IMR-90 (cell line): ENCODE measurements around the gene SCARB1. TPM values are rescaled to one million over a fixed set of nuclear protein-coding genes. Genes with fewer than 3 reads are reported as not detected.

ENCODE experiments used
- ATAC-seq: fragments of 200-7000 bp; cut with Tn5 transposase; 2 replicates; pipeline ENCODE4 v1.9.1; 2020; ENCODE audit warnings: low read depth, mild to moderate bottlenecking, moderate library complexity
- BruUV-seq: library from RNA; stranded (reverse); fragments of 400-500 nt; replicated peaks from 2 replicates; lab custom pipeline; 2021; lab: Mats Ljungman, UMichigan
- CTCF ChIA-PET: fragments of 300-600 bp; formaldehyde crosslinking; extraction: SDS; loops from one replicate; lab custom pipeline; 2021; ENCODE audit warnings: antibody characterized with exemption; lab: Yijun Ruan, JAX
- POLR2A ChIA-PET: fragments of 300-600 bp; sonication (Branson Sonifier 250); formaldehyde crosslinking; loops from one replicate; lab custom pipeline; 2022; ENCODE audit warnings: antibody characterized with exemption; ENCODE audit not compliant: unreplicated experiment; lab: Charles Lee
- DNase-seq: peaks from one replicate; pipeline ENCODE4 v3.0.0; 2013
- H2AFZ ChIP-seq: replicated peaks from 2 replicates; pipeline ENCODE3; 2013; ENCODE audit warnings: low read length, mild to moderate bottlenecking; ENCODE audit not compliant: poor library complexity
- H2AK5ac ChIP-seq: 2 replicates; pipeline ENCODE4 v1.6.1; 2013; ENCODE audit warnings: low read depth, low read length, inconsistent platforms
- H2AK9ac ChIP-seq: replicated peaks from 2 replicates; pipeline ENCODE3; 2013; ENCODE audit warnings: mild to moderate bottlenecking, low read depth, low read length, moderate library complexity; ENCODE audit not compliant: poor library complexity
- H2BK120ac ChIP-seq: 2 replicates; pipeline ENCODE4 v1.6.1; 2013; ENCODE audit warnings: low read depth, low read length, inconsistent platforms
- H2BK15ac ChIP-seq: 3 replicates; pipeline ENCODE4 v1.6.1; 2013; ENCODE audit warnings: low read depth, low read length, inconsistent platforms
- H2BK20ac ChIP-seq: 2 replicates; pipeline ENCODE4 v1.6.1; 2013; ENCODE audit warnings: low read depth, mild to moderate bottlenecking, inconsistent platforms, low read length, moderate library complexity
- H2BK5ac ChIP-seq: 2 replicates; pipeline ENCODE4 v1.6.1; 2013; ENCODE audit warnings: mild to moderate bottlenecking, low read depth, low read length, inconsistent platforms; ENCODE audit not compliant: poor library complexity, severe bottlenecking
- H3K14ac ChIP-seq: replicated peaks from 2 replicates; pipeline ENCODE4 v1.6.1; 2013; ENCODE audit warnings: low read depth, low read length, inconsistent platforms
- H3K18ac ChIP-seq: 2 replicates; pipeline ENCODE4 v1.6.1; 2013; ENCODE audit warnings: low read depth, low read length, control low read depth
- H3K23ac ChIP-seq: 2 replicates; pipeline ENCODE4 v1.6.1; 2013; ENCODE audit warnings: low read depth, low read length, inconsistent platforms
- H3K27ac ChIP-seq: 2 replicates; pipeline ENCODE4 v1.5.1; 2013; ENCODE audit warnings: mild to moderate bottlenecking, control low read depth, low read length; ENCODE audit not compliant: insufficient read depth
- H3K27me3 ChIP-seq: 2 replicates; pipeline ENCODE4 v1.6.1; 2013; ENCODE audit warnings: low read length; ENCODE audit not compliant: control insufficient read depth, insufficient read depth
- H3K36me3 ChIP-seq: 2 replicates; pipeline ENCODE4 v1.6.1; 2013; ENCODE audit warnings: low read length, mixed read lengths; ENCODE audit not compliant: control insufficient read depth, insufficient read depth
- H3K4ac ChIP-seq: 2 replicates; pipeline ENCODE4 v1.6.1; 2013; ENCODE audit warnings: low read depth, low read length, inconsistent platforms
- H3K4me1 ChIP-seq: 2 replicates; pipeline ENCODE4 v1.6.1; 2013; ENCODE audit warnings: low read length, mixed read lengths; ENCODE audit not compliant: control insufficient read depth, insufficient read depth
- H3K4me2 ChIP-seq: 2 replicates; pipeline ENCODE4 v1.6.1; 2013; ENCODE audit warnings: low read depth, mild to moderate bottlenecking, control low read depth, low read length, moderate library complexity
- H3K4me3 ChIP-seq: 2 replicates; pipeline ENCODE4 v1.5.1; 2013; ENCODE audit warnings: low read depth, mild to moderate bottlenecking, control low read depth, low read length, moderate library complexity; ENCODE audit not compliant: insufficient read depth
- H3K56ac ChIP-seq: 2 replicates; pipeline ENCODE4 v1.6.1; 2013; ENCODE audit warnings: low read length, inconsistent platforms; ENCODE audit not compliant: insufficient read depth; ENCODE audit errors: extremely low read depth
- H3K79me1 ChIP-seq, 2 experiments: 2 replicates each; pipeline ENCODE4 v1.6.1; 2013; ENCODE audit warnings: low read length in 2 of 2, inconsistent platforms in 1 of 2, low read depth in 1 of 2
- H3K9ac ChIP-seq: 2 replicates; pipeline ENCODE4 v1.6.1; 2013; ENCODE audit warnings: low read depth, low read length, control low read depth
- H3K9me1 ChIP-seq: 2 replicates; pipeline ENCODE4 v1.6.1; 2013; ENCODE audit warnings: low read length, inconsistent platforms; ENCODE audit not compliant: insufficient read depth
- H3K9me3 ChIP-seq: 2 replicates; pipeline ENCODE4 v1.6.1; 2013; ENCODE audit warnings: low read length; ENCODE audit not compliant: control insufficient read depth, insufficient read depth
- H4K20me1 ChIP-seq: 2 replicates; pipeline ENCODE4 v1.6.1; 2013; ENCODE audit warnings: low read length, inconsistent platforms; ENCODE audit not compliant: insufficient read depth
- H4K5ac ChIP-seq: 2 replicates; pipeline ENCODE4 v1.6.1; 2013; ENCODE audit warnings: mild to moderate bottlenecking, low read depth, low read length, control low read depth
- H4K8ac ChIP-seq, 2 experiments: 2 replicates each; pipeline ENCODE4 v1.6.1; 2013; ENCODE audit warnings: low read depth in 2 of 2, low read length in 2 of 2, control low read depth in 1 of 2, inconsistent platforms in 1 of 2
- H4K91ac ChIP-seq: 2 replicates; pipeline ENCODE4 v1.6.1; 2013; ENCODE audit warnings: low read depth, low read length, inconsistent platforms; ENCODE audit not compliant: insufficient read depth
- BHLHE40 ChIP-seq: fragments of 150-350 bp; IDR thresholded peaks from 2 replicates; pipeline ENCODE4 v1.6.1; 2016; ENCODE audit warnings: mild to moderate bottlenecking, low read depth, low read length
- FOS ChIP-seq: fragments of 150-350 bp; IDR thresholded peaks from 2 replicates; pipeline ENCODE4 v1.6.1; 2016; ENCODE audit warnings: low read depth, low read length
- MAFK ChIP-seq: IDR thresholded peaks from 2 replicates; pipeline ENCODE4 v1.6.1; 2012; ENCODE audit warnings: low read depth, low read length, improper control_type of control experiment
- MAZ ChIP-seq: IDR thresholded peaks from 2 replicates; pipeline ENCODE4 v1.6.1; 2012; ENCODE audit warnings: low read depth, mild to moderate bottlenecking, low read length, improper control_type of control experiment, moderate library complexity, borderline replicate concordance
- WGBS, 2 experiments: methylation state at CpG; one replicate each; pipeline versions ENCODE4 v1.1.5 to v1.1.7; 2013; ENCODE audit warnings: missing lambda C conversion rate in 2 of 2; ENCODE audit not compliant: insufficient read length in 1 of 2; ENCODE audit errors: extremely low coverage in 2 of 2; 5-methylcytosine and 5-hydroxymethylcytosine counted together
- dilution Hi-C: fragments of 300-500 bp; cut with HindIII; formaldehyde crosslinking; loops from one replicate; pipeline ENCODE4 v1.14.3; 2018; ENCODE audit warnings: low sequenced_read_pairs; ENCODE audit not compliant: unreplicated experiment
- in situ Hi-C: fragments of 300-500 bp; cut with MboI; formaldehyde crosslinking; loops from 3 replicates; pipeline ENCODE4 v1.14.3; 2019; ENCODE audit warnings: low sequenced_read_pairs, inconsistent platforms, mixed read lengths
- intact Hi-C: fragments of 100-400 bp; cut with micrococcal nuclease; formaldehyde crosslinking; loops from 2 replicates; pipeline ENCODE4 v1.10.0; 2022
- polyA plus RNA-seq, 3 experiments: library from polyadenylated mRNA; depleted of rRNA; stranded (reverse); fragments of >200 nt; gene quantifications; 2 replicates each; pipeline ENCODE4 v1.2.3, GENCODE V29; 2012; ENCODE audit warnings: low replicate concordance in 1 of 3
- total RNA-seq: library from RNA; depleted of rRNA; stranded (reverse); fragments of >200 nt; gene quantifications from 2 replicates; pipeline ENCODE4 v1.2.3, GENCODE V29; 2012
- TF ChIP-seq, protein P1 (sequence below): fragments of 150-350 bp; IDR thresholded peaks from 2 replicates; pipeline ENCODE4 v1.6.1; 2017; ENCODE audit warnings: mild to moderate bottlenecking, antibody characterized with exemption, low read length, low read depth

The SCARB1 gene
- total and polyA plus RNA-seq, 2 of the 4 experiments (the other 2 are of a cell fraction), result 3.0 to 24.8 TPM

DNA sequence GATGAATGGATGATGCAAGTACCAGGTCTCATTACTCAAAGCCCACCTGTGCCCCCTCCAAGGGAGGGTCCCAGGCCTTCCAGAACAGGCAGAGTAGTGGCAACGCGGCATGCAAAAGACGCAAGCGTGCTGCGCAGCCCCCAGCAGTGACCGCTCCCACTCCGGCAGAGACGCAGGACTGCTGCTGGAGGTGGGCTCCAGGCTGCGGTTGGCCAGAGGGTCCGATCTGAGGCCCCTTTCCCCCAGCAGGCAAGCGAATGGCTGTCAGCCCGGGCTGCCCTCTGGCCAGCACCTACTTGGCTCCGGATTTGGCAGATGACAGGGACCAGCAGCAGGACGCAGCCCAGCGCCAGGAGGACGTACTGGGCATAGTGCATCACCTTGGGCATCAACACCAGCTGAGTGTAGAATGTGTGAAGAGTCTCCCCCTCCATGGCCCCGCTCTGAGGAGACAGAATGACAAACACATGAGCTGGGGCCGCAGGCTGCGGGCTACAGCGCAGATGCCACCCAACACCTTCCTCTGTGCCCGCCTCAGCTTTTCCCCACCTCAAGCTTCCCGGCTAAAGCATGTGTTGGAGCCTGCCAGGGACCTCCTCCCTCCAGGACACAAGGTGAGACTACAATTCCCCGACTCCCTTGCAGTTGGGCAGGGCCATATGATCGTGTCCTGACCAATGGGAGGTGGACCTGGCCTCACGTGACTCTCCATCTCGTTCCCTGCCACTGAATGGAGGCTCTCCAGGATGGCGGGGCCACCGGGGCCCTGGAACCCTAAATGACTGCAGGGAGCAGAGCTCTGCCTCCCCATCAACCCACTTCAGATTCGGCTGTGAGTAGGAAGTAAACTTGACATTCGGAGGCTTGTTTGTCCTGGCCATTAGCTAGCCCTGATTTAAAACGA lies 77.4 kb downstream of the SCARB1 start:
- Histone ChIP-seq H2AFZ (peak overlapping the region; percentile 85), H3K18ac (peak overlapping the region; percentile 94), H3K4me1 (peaks cover 3% of the 10 kb centered on the region; the same call in 1 of the 2 replicates), H3K4me2 (peak overlapping the region; percentile 94), H4K5ac (peak overlapping the region; percentile 97), H2BK15ac (no peak overlapping the region), H3K56ac (peak overlapping the region; percentile 77; the same call in 1 of the 2 replicates), H3K9ac (peak overlapping the region; percentile 89), H2BK5ac (peak overlapping the region; percentile 57), H3K27ac (peak overlapping the region; percentile 66), H2AK5ac (peak overlapping the region; percentile 17; the same call in 1 of the 2 replicates), H3K9me1 (peaks cover 5% of the 10 kb centered on the region; the same call in 1 of the 2 replicates), H3K79me1 (no peaks in the 10 kb centered on the region), H2BK20ac (no peak overlapping the region), H3K9me3 (no peaks in the 10 kb centered on the region), H3K27me3 (no peaks in the 10 kb centered on the region), H3K14ac (peak overlapping the region; percentile 97), H2BK120ac (no peak overlapping the region), H4K91ac (peak overlapping the region; percentile 82), H3K23ac (no peak overlapping the region), H3K36me3 (no peaks in the 10 kb centered on the region), H3K4me3 (peak overlapping the region; percentile 62), H3K4ac (peak overlapping the region; percentile 94), H2AK9ac (peak overlapping the region; percentile 39), H4K20me1 (no peaks in the 10 kb centered on the region), H4K8ac (peak overlapping the region; percentile 56 to 99)
- in situ Hi-C loops, result no loop called here
- TF ChIP-seq MAFK (no peak), MAZ (peak; percentile 39; the same call in 1 of the 2 replicates), FOS (peak; percentile 91), BHLHE40 (0 out of 2 replicates have a peak, but pooled peaks have one; percentile 28)
- TF ChIP-seq, protein P1, sequence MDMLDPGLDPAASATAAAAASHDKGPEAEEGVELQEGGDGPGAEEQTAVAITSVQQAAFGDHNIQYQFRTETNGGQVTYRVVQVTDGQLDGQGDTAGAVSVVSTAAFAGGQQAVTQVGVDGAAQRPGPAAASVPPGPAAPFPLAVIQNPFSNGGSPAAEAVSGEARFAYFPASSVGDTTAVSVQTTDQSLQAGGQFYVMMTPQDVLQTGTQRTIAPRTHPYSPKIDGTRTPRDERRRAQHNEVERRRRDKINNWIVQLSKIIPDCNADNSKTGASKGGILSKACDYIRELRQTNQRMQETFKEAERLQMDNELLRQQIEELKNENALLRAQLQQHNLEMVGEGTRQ, result peak; percentile 100
- ChIA-PET POLR2A (interaction anchor here (0.6 kb wide), 1 partner anchor 118 kb away, joined by 3 read pairs; no protein-coding TSS in a partner anchor), CTCF (interaction anchor here (0.5 to 1.3 kb wide), 4 partner anchors 14 to 140 kb away, joined by 3 to 7 read pairs (median 3); no protein-coding TSS in a partner anchor)
- BruUV-seq, result no TSS peak
- ATAC-seq (peak; percentile 100), DNase-seq (peak; percentile 91)
- WGBS, 2 experiments, result 88% methylated on average over 13 of the region's 31 CpGs; no CpG with 5 or more reads in 1 of the 2 experiments
- intact Hi-C loops, result loop anchor here (5.0 kb wide), 1 partner anchor 111 kb away; no protein-coding TSS in a partner anchor
- dilution Hi-C loops, result no loop called here
